ENCODE measurements around the gene PRMT6.
"Not testable (repeated sequence)": the region's sequence is repeated elsewhere in the genome, so short reads cannot be mapped to it uniquely, and the experiment has no call there.

The PRMT6 gene

DNA sequence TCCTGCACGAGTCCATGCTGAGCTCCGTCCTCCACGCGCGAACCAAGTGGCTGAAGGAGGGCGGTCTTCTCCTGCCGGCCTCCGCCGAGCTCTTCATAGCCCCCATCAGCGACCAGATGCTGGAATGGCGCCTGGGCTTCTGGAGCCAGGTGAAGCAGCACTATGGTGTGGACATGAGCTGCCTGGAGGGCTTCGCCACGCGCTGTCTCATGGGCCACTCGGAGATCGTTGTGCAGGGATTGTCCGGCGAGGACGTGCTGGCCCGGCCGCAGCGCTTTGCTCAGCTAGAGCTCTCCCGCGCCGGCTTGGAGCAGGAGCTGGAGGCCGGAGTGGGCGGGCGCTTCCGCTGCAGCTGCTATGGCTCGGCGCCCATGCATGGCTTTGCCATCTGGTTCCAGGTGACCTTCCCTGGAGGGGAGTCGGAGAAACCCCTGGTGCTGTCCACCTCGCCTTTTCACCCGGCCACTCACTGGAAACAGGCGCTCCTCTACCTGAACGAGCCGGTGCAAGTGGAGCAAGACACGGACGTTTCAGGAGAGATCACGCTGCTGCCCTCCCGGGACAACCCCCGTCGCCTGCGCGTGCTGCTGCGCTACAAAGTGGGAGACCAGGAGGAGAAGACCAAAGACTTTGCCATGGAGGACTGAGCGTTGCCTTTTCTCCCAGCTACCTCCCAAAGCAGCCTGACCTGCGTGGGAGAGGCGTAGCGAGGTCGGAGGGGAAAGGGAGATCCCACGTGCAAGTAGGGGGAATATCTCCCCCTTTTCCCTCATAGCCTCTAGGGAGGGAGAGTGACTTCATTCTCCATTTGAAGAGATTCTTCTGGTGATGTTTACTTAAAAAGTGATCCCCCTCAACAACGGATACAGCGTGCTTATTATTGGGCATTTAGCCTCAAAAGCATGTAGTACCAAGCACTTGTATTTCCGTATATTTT is 991 bp downstream of the PRMT6 start:
- no peaks in the 10 kb centered on the region for H3K4me1 ChIP-seq (ENCODE audit: control insufficient read depth, insufficient read depth, low read length)
- H3K36me3 ChIP-seq (ENCODE audit: control insufficient read depth, insufficient read depth, low read length), result no peaks in the 10 kb centered on the region
- peak overlapping the region; percentile 77 for H3K9ac ChIP-seq (ENCODE audit: low read length)
- no peaks in the 10 kb centered on the region for H3K9me3 ChIP-seq (ENCODE audit: control insufficient read depth, low read length)
- H3K4me3 ChIP-seq (ENCODE audit: low read length), result peak overlapping the region; percentile 92
- no peaks in the 10 kb centered on the region for H3K27me3 ChIP-seq (ENCODE audit: control insufficient read depth, insufficient read depth, low read length)

DNA sequence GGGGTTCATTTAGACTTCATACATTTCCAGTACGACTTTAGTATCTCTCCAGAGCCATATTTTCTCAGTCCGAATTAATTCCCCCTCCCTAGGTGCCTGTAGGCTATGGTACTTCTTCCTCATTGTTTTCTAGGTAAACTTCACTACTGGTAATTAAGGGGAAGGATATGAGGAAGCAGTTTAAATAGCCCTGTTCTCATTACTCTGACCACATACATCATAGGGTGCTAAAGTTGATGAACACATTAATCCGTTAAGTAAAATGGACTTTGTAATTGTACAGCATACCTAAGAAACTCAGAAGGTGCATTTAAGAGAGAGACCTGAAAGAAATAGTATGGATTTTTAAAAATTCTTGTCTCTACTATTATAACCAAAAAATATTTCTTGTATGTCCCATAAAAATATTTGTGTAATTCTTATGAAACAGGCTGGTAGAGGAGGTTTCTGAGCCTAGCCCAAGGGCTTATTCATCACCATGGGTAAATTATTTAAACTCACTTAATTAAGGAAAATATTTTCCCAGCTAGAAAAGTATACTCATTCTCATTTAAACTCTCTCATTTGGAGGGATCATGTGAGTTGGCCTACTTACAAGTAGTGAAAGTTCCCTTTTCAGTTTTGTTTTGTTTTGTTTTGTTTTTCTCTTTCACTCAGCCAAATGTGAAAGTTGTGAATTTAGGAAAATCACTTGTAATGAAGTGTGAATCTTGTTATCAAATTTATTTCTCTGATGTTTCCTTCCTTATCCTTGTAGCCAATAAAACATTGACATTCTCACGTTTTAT is 2.0 kb downstream of the PRMT6 start:
- Histone ChIP-seq H3K9ac (ENCODE audit: low read length) (no peak overlapping the region), H3K36me3 (ENCODE audit: control insufficient read depth, insufficient read depth, low read length) (no peaks in the 10 kb centered on the region), H3K4me1 (ENCODE audit: control insufficient read depth, insufficient read depth, low read length) (no peaks in the 10 kb centered on the region), H3K4me3 (ENCODE audit: low read length) (no peak overlapping the region), H3K27me3 (ENCODE audit: control insufficient read depth, insufficient read depth, low read length) (no peaks in the 10 kb centered on the region), H3K9me3 (ENCODE audit: control insufficient read depth, low read length) (no peaks in the 10 kb centered on the region)

DNA sequence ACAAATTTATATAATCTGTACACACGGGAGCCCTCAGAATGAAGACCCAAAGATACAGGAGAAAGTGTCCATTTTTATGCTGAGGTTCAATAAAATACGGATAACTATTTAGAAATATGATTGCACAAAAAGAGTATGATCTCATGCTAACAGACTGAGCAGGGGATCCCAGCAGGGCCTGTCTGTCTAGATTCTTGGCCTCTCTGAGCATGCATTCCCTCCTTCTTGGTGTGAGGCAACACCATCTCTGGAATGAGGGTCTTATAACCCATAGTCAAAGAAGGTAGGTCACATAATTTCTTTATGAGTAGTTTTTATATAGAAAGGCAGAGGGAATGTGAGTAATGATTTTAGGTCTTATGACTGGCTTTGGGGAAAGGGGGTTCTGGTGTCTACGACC is 5.4 kb downstream of the PRMT6 start:
- Histone ChIP-seq H3K27me3 (ENCODE audit: control insufficient read depth, insufficient read depth, low read length) (no peaks in the 10 kb centered on the region), H3K9ac (ENCODE audit: low read length) (no peak overlapping the region), H3K4me3 (ENCODE audit: low read length) (no peak overlapping the region), H3K4me1 (ENCODE audit: control insufficient read depth, insufficient read depth, low read length) (no peaks in the 10 kb centered on the region), H3K36me3 (ENCODE audit: control insufficient read depth, insufficient read depth, low read length) (no peaks in the 10 kb centered on the region), H3K9me3 (ENCODE audit: control insufficient read depth, low read length) (no peaks in the 10 kb centered on the region)

DNA sequence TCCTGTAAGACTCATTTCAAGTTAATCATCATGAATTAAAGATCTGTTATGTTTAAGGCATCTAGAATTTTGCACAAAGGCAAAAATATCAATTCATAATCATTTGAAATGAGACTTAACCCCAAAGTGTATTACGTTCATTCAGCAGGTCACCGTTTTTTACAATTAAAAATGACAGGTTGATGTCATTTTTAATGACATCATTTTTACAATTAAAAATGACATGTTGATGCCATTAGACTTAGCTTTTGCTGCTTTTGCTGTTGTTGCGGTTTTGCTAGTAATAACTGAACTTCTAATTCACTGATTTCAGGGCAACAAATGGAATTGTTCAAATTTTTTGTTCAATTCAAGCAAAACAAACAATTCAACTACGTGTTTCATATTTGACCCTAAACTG is 17.0 kb downstream of the PRMT6 start:
- H3K36me3 ChIP-seq (ENCODE audit: control insufficient read depth, insufficient read depth, low read length), result no peaks in the 10 kb centered on the region
- H3K9me3 ChIP-seq (ENCODE audit: control insufficient read depth, low read length), result no peaks in the 10 kb centered on the region
- H3K9ac ChIP-seq (ENCODE audit: low read length), result no peak overlapping the region
- H3K4me3 ChIP-seq (ENCODE audit: low read length), result no peak overlapping the region
- no peaks in the 10 kb centered on the region for H3K4me1 ChIP-seq (ENCODE audit: control insufficient read depth, insufficient read depth, low read length)
- no peaks in the 10 kb centered on the region for H3K27me3 ChIP-seq (ENCODE audit: control insufficient read depth, insufficient read depth, low read length)

DNA sequence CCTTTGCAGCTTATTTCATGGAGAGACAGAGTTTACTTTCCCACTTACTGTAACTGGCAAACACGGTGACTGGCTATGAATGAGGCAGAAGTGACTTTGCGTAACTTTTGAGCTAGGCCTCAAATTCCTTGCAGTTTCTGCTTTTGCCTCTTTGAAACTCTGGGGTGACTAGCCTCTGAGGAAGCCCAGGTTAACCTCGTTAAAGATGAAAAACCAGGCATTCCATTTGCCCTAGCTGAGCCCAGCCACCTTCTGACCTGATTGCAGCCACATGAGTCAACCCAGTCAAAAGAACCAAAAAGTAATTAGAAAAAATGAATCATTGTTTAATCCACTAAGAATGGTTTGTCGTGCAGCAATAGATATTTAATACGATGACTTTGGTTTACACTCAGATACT is 20.4 kb downstream of the PRMT6 start:
- H3K9me3 ChIP-seq (ENCODE audit: control insufficient read depth, low read length), result no peaks in the 10 kb centered on the region
- no peaks in the 10 kb centered on the region for H3K27me3 ChIP-seq (ENCODE audit: control insufficient read depth, insufficient read depth, low read length)
- no peak overlapping the region for H3K9ac ChIP-seq (ENCODE audit: low read length)
- H3K36me3 ChIP-seq (ENCODE audit: control insufficient read depth, insufficient read depth, low read length), result no peaks in the 10 kb centered on the region
- no peaks in the 10 kb centered on the region for H3K4me1 ChIP-seq (ENCODE audit: control insufficient read depth, insufficient read depth, low read length)
- H3K4me3 ChIP-seq (ENCODE audit: low read length), result no peak overlapping the region

DNA sequence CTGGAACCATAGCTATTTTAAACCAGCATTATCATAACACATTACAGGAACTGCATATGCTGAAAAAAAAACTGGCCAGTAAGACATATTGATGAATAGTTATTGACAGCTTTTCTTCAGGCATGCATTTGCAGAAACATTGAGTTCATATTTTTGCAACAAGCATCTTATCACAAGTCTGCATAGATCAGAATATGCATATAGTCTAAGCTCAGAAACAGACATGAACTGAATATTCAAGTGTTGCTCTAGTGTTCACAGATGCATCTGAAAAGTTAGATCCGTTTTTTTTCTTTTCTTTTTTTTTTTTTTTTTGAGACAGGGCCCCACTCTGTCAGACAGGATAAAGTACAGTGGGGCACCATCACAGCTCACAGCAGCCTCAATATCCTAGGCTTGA is 22.8 kb downstream of the PRMT6 start:
- Histone ChIP-seq H3K4me1 (ENCODE audit: control insufficient read depth, insufficient read depth, low read length) (no peaks in the 10 kb centered on the region), H3K9me3 (ENCODE audit: control insufficient read depth, low read length) (no peaks in the 10 kb centered on the region), H3K27me3 (ENCODE audit: control insufficient read depth, insufficient read depth, low read length) (no peaks in the 10 kb centered on the region), H3K4me3 (ENCODE audit: low read length) (no peak overlapping the region), H3K36me3 (ENCODE audit: control insufficient read depth, insufficient read depth, low read length) (no peaks in the 10 kb centered on the region), H3K9ac (ENCODE audit: low read length) (no peak overlapping the region)

DNA sequence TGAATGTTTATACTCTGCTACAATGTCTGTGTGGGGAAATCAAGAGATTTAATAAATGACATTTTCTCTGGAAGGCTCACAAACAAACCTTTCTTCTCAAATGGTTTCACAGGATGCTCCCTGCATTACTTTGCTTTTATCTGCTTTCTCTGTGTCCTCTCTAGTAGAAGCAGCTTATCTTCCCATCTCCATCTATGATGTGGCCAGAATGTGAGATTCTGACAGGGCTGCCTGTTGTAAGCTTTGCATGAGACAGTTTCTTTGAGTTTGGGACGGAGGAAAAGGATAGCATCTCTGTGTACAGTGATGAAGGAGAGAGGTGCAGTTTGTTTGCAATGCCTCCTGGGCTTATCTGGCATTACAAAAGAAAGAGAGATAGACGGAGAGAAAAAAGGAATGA is 24.6 kb downstream of the PRMT6 start:
- Histone ChIP-seq H3K9me3 (ENCODE audit: control insufficient read depth, low read length) (no peaks in the 10 kb centered on the region), H3K9ac (ENCODE audit: low read length) (no peak overlapping the region), H3K27me3 (ENCODE audit: control insufficient read depth, insufficient read depth, low read length) (no peaks in the 10 kb centered on the region), H3K4me1 (ENCODE audit: control insufficient read depth, insufficient read depth, low read length) (no peaks in the 10 kb centered on the region), H3K4me3 (ENCODE audit: low read length) (no peak overlapping the region), H3K36me3 (ENCODE audit: control insufficient read depth, insufficient read depth, low read length) (no peaks in the 10 kb centered on the region)

DNA sequence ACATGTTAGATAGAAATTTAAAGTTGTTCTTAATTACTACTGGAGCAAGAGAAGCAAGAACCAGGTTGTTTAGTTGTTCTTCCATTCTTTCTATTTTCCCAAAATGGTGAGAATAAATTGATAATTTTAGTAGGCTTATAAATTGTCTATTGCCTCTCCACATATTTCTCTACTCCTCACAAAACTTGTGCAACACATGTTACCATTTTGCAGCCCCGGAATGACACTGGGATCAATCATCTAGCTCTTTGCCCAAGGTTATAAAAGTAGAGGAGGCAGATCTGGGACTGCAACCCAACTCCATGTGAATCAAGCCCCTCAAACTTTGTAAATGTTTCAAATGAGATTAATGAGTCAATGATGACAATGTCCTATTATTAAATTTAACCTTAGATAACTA is 34.9 kb downstream of the PRMT6 start:
- Histone ChIP-seq H3K9ac (ENCODE audit: low read length) (no peak overlapping the region), H3K4me1 (ENCODE audit: control insufficient read depth, insufficient read depth, low read length) (no peaks in the 10 kb centered on the region), H3K36me3 (ENCODE audit: control insufficient read depth, insufficient read depth, low read length) (no peaks in the 10 kb centered on the region), H3K9me3 (ENCODE audit: control insufficient read depth, low read length) (no peaks in the 10 kb centered on the region), H3K4me3 (ENCODE audit: low read length) (no peak overlapping the region), H3K27me3 (ENCODE audit: control insufficient read depth, insufficient read depth, low read length) (no peaks in the 10 kb centered on the region)

DNA sequence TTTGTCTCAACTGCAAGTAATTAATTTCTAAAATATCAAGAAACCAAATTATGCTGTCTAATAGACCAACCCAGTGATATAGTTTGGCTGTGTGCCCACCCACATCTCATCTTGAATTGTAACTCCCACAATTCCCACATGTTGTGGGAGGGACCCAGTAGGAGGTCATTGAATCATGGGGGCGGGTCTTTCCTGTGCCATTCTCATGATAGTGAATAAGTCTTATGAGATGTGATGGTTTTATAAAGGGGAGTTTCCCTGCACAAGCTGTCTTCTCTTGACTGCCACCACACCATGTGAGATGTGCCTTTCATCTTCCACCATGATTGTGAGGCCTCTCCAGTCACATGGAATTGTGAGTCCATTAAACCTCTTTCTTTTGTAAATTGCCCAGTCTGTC is 36.9 kb downstream of the PRMT6 start:
- not testable (repeated sequence) for H3K9ac ChIP-seq (ENCODE audit: low read length); H3K9me3 ChIP-seq (ENCODE audit: control insufficient read depth, low read length); H3K4me3 ChIP-seq (ENCODE audit: low read length); H3K36me3 ChIP-seq (ENCODE audit: control insufficient read depth, insufficient read depth, low read length); H3K27me3 ChIP-seq (ENCODE audit: control insufficient read depth, insufficient read depth, low read length); H3K4me1 ChIP-seq (ENCODE audit: control insufficient read depth, insufficient read depth, low read length)

DNA sequence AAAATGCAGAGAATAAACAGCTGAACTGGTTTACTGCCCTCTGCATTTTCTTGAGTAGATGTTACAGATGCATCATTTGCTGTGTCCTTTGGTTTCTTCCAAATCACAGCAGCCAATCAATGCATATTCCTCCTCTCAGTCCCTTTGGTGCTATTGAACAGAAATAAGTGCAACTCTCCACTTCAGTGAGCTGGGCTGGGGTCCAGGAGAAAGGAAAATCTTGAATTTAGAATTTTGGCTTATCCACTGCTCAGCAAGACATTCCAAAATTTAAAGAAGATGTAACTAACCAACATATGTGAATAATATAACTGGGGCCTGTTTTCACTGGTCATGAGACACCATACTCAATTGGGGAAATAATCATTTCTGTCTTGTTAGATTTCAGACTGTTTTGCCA is 39.2 kb downstream of the PRMT6 start:
- no peaks in the 10 kb centered on the region for H3K36me3 ChIP-seq (ENCODE audit: control insufficient read depth, insufficient read depth, low read length)
- no peak overlapping the region for H3K9ac ChIP-seq (ENCODE audit: low read length)
- H3K4me3 ChIP-seq (ENCODE audit: low read length), result no peak overlapping the region
- H3K27me3 ChIP-seq (ENCODE audit: control insufficient read depth, insufficient read depth, low read length), result no peaks in the 10 kb centered on the region
- H3K9me3 ChIP-seq (ENCODE audit: control insufficient read depth, low read length), result no peaks in the 10 kb centered on the region
- H3K4me1 ChIP-seq (ENCODE audit: control insufficient read depth, insufficient read depth, low read length), result no peaks in the 10 kb centered on the region

DNA sequence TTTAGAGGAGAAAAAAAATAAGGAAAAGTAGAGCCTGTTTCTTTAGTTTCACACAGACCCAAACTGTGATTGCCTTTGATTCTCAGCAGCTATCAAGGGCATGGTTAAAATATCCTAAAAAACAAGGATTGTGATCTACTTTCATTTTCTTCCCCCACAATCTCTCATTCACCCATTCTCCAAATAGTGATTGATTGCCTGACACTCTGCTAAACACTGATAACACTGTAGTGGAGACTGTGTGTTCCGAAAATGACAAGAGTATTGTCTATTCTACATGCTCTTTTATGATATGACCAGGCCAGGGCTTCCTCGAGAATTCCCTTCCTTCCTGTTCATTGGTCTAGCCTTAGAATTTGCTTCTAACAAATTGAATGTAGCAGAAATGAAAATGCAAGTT is 40.2 kb downstream of the PRMT6 start:
- H3K36me3 ChIP-seq (ENCODE audit: control insufficient read depth, insufficient read depth, low read length), result no peaks in the 10 kb centered on the region
- H3K4me1 ChIP-seq (ENCODE audit: control insufficient read depth, insufficient read depth, low read length), result no peaks in the 10 kb centered on the region
- no peaks in the 10 kb centered on the region for H3K27me3 ChIP-seq (ENCODE audit: control insufficient read depth, insufficient read depth, low read length)
- no peak overlapping the region for H3K4me3 ChIP-seq (ENCODE audit: low read length)
- H3K9me3 ChIP-seq (ENCODE audit: control insufficient read depth, low read length), result no peaks in the 10 kb centered on the region
- H3K9ac ChIP-seq (ENCODE audit: low read length), result no peak overlapping the region

DNA sequence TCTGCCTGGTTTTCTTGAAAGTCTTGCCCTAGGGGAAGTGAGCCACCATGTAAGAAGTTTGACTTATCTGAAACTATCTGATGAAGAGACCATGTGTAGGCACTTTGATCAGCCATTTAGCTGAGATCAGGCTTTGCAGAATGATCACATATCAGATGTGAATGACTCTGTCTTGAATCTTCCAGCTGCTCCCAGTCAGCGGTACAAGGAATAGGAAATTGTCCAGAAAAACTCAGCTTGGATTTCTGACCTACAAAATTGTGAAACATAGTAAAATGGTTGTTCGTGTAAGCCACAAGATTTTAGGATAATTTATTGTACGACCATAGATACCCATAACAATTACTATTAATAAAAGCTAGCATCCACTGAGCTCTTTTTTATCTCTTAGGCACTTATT is 42.5 kb downstream of the PRMT6 start:
- no peaks in the 10 kb centered on the region for H3K36me3 ChIP-seq (ENCODE audit: control insufficient read depth, insufficient read depth, low read length)
- no peaks in the 10 kb centered on the region for H3K9me3 ChIP-seq (ENCODE audit: control insufficient read depth, low read length)
- H3K9ac ChIP-seq (ENCODE audit: low read length), result no peak overlapping the region
- H3K27me3 ChIP-seq (ENCODE audit: control insufficient read depth, insufficient read depth, low read length), result no peaks in the 10 kb centered on the region
- H3K4me3 ChIP-seq (ENCODE audit: low read length), result no peak overlapping the region
- H3K4me1 ChIP-seq (ENCODE audit: control insufficient read depth, insufficient read depth, low read length), result no peaks in the 10 kb centered on the region

Data from mucosa of stomach (tissue), 1 donor.